Islet of Langerhans (tissue), 1 donor: ENCODE data around the gene APP.
"Not testable (repeated sequence)": the region's sequence is repeated elsewhere in the genome, so short reads cannot be mapped to it uniquely, and the experiment has no call there.

ENCODE experiments used
- FAIRE-seq: peaks from one replicate; lab custom pipeline; 2011; peaks lifted over from hg19 to GRCh38; lab: Jason Lieb, UNC

APP gene

DNA sequence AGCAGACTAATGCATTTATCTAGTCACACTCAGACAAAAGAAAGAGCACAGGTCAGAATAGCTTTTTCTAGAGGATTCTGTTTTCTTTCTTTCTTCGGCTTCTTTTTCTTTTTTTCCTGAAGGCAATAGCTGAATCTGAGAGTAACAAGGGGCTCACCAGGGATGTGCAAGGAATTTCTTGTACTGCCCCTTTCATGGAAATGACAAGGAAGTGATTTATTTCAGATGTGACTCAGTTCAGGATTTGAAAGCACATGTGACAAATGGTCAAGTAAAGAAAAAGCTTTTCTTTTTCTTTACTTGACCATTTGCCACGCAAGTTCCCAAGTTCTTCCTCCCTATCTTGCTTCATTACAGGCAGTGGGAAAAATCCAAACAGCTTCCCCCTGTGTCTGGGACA, 233.8 kb downstream of the APP start:
- FAIRE-seq: no peak

DNA sequence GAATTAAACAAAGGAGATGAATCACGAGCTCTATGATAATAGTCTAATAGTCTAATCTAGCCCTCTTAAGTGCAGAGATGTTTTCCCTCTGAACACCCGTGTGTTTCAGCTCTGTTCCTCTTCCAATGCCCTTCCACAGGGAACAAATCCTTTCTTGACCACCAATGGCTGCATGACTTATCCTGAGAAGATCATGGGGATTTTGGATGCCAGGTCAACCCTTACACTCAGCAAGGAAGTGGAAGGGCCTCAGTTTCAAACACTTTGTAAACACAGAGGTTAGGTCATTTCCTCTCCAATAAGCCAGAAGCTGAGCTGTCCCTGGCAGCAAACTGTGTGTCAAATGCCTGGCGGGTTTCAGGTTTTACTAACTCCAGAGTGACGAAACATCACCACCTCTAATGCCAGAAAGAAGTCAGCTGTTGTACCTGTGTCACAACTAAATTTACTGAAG, 235.8 kb downstream of the APP start:
- FAIRE-seq: peak; percentile 79

DNA sequence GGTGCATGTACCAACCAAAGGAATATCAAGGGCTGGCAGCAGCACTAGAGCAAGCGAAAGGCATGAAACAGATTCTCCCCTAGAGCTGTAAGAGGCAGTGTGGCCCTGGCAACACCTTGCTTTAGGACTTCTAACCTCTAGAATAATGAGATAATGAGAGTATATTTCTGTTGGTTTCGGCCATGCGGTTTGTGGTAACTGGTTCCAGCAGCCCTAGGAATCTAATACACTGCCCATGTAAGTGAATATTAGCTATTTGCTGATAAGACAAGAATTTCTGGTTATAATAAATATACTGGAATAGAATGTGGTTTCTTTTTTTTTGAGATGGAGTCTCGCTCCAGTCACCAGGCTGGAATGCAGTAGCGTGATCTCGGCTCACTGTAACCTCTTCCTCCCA, 236.4 kb downstream of the APP start:
- FAIRE-seq: no peak

DNA sequence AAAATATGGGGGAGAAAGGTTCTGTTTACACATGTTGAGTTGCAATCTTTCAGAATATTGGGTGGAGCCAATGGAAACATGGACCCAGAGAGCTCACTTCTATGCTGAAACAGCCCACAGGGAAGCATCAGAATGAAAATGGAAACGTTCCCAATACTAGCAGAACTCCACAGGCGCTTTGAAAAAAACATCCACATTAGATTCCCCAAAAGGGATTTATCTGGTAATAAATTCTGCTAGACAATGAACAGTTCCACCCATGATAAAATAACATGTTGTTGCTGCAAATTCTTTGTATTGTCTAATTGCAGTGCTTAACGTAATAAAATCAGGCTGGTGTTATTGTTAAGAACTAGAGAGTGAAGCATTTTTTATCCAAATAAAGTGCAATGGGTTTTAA, 238.8 kb downstream of the APP start:
- no peak for FAIRE-seq

DNA sequence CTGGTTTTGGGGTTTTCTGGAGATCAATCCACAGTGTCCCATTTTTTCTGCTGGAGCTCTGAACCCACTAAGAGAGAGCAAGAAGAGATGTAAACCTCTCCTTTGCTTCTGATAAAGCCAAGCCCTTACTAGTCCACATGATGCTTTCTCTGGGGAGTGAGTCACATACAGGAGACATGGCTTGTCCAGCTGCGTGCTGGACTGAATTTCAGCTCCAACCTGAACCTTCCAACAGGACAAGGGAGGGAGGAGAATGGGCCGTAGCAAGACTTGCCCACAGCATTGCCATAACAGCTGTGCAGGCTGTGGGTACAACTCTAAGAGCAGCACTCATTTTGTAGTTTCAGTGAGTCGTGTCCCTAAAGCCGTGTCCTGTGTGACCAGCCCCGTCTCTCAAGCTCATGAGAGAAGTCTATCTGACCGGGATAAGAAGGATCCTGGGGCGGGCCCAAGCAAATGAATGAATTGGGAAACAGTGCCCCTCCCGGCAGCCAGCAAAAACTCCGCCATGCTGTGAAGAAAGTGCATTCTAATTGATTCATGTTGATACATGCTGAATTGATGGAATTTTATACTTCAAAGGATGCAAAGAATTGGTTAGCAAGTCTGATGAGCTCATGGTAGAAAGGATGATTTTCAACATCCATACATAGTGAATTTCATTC, 240.6 kb downstream of the APP start:
- FAIRE-seq: no peak

DNA sequence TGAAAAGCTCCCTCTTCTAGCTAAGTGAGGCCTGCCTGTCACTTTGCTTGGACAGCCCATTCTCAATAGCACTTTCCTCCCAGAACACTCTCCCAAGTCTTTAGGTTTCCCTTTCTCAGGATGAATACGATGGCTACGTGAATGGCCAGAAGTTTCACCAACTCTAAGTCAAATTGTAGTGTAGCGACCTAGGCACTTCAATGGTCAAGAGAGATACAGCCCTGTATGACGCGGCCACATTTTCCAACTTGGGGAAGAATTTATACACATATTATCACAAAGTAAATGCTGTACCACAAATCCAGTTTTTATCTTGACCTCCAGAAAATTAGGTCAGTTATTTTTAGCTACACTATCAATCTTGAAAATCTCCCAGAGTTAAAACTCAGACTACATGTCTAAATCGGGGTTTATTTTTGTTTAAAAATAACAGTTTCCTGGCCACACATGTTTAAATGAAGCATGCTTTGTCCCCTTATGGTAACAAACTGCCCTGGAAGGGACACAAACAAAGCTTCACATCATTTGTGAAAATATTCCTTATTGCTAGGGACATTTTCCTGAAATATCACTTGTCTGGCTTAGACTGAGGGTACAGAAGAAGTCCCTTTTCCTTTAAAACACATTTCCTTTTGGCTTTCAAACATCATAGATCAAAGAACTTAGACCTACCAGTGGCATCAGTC, 243.2 kb downstream of the APP start:
- no peak for FAIRE-seq

DNA sequence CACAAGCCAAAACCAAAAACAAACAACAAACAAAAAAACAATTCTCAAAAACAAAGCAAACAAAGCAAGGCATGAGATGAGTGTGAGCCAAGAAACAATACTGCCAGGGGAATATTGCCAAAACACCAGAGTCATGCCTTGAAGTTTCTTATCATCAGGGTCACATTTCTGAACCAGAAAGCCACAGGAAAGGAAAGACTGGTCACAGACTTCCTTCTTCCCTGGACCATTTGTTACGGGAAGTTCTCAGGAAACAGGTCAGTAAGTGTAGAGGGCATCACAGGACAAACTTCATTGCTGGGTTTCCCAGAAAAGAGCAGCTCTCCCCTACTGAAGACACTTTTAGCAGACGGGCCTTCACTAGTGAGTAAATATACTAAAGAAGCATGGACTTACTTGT, 244.6 kb downstream of the APP start:
- no peak for FAIRE-seq

DNA sequence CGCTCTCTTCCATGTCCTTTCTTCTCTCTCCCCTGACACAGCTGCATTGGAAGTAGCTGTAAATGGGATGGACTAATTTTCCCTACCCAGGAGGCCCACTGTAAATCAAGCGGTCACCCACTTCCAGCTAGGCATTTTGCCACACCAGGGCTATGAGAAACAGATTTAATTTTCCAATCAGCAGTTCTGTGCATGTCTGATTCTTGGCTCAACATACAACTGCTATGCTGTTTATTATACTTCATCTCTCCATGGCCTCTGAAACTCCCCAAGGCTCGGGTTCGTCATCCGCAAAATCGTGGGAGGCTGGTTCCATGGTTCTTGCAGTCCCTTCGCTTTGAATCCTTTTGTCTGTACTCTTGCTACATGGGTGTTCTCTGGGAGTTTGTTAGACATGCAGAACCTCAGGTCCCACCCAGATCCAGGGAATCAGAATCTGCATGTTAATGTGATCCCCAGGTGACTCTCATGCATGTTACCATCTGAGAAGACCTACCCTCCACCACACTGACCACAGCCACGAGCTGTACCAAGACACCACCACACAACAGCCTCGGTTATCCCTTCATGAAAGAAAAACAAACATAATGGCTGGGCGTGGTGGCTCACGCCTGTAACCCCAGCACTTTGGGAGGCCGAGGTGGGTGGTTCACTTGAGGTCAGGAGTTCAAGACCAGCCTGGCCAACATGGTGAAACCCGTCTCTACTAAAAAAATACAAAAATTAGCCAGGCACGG, 245.3 kb downstream of the APP start:
- no peak for FAIRE-seq

DNA sequence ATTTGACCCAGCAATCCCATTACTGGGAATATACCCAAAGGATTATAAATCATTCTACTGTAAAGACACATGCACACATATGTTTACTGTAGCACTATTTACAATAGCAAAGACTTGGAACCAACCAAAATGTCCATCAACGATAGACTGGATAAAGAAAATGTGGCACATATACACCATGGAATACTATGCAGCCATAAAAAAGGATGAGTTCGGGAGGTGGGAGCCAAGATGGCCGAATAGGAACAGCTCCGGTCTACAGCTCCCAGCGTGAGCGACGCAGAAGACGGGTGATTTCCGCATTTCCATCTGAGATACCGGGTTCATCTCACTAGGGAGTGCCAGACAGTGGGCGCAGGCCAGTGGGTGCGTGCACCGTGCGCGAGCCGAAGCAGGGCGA, 252.4 kb downstream of the APP start:
- not testable (repeated sequence) for FAIRE-seq

DNA sequence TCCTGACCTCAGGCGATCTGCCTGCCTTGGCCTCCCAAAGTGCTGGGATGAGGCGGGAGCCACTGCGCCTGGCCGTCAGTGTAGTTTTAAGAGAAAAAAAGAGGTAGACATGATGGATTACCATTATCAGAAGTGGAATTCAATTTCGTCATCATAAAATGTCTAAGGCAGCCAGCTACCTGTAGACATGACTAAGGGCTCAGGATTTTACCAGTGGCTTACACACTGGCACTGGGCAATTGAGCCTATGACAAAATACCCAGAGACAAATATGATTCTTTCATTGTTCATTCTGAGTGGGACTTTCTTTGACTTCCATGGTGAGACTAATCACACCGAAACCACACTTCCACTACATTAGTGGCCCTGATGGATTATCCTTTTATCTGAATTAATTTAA, 254.3 kb downstream of the APP start:
- FAIRE-seq: no peak

DNA sequence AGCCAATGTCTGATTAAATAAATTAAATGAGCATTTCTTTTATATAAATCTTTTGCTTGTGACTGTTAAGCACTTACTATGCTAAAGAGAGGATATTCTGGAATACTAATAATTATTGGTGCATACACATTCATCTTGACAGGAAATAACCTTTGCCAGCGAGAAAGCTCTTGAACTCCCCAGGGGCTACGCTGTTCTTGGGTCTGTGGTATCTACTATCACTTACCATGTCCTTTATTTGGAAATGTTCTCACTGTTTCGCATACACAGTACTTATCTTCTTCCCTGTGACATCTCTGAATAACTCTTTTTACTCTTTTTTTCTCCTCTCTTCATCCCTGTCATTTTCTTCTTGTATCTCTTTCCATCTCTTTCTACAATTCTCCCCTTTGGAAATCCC, 257.1 kb downstream of the APP start:
- no peak for FAIRE-seq

DNA sequence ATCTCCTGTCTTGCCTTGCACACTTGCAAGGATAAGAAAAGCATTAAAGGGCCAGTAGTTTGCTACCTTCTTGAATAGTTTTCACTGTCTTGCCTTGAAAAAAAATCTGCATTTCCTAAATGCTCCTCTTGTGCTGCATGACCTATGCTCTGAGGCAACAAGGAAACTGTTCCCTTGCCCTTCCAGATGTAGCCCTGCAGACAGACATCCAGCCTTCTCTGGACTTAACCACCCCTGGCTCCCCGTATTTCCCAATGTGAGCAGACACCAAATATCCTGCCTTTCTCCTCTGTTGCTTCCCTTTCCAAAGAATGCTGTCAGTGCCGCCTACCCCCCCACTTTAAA, 258.2 kb downstream of the APP start:
- FAIRE-seq: no peak

DNA sequence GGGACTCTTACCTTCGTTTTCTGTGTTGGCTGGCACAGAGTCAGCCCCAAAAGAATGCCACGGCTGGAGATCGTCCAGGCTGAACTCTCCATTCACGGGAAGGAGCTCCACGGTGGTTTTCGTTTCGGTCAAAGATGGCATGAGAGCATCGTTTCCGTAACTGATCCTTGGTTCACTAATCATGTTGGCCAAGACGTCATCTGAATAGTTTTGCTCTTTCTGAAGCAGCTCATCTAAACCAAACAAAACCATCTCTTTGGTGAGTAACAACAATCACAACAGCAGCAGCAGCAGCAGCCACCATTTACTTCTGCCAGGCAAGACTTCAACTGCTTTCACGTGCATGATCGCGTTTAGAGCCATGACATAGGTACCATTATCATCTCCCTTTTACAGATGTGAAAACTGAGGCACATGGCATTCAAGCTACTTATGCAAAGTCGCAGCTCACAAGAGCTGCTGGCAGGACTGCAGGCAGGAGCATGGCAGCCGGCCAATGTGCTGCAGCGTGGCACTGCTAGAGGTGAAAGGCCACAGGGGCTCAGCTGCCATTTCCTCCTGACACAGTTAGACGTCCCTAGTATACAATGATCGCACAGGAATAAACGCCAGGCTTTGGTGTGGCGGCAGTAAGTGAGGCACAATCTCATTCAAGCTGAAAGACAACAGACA, 258.7 kb downstream of the APP start:
- FAIRE-seq: no peak

DNA sequence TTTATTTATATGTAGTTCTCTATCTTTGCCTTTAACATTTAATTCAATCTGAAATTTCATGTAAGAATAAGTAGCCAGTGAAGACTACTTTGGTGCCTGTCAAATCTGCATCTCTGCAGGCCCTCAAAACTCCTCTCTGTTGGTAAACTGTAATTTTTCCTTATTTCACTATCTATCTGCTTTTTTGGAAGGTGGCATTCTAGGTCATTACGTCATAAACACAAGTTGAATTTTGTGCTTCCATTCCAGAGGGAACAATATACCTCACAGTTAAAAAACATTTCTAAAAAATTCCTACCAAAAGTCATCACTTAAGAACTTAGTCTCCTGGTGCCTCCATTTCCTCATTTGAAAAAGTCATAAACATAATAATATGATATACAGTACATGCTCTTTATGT, 259.8 kb downstream of the APP start:
- FAIRE-seq: no peak

DNA sequence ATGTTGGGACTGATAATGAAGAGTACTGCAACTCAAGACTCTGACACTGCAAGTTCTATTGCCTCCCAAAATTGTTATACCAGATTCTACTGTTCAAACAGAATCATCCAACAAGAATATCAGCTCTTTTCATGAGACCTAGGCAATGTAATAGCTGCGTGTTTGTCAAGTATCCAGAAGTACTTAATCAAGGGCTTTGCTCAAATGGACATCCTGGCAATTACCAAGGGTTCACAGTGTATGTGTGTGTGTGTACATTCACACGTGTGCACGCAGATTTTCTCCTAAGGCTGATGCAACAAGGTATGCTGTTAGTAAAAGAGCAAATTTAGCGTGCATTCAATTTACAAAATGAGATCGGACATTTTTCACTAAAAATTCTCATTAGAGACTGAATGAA, 261.2 kb downstream of the APP start:
- FAIRE-seq: no peak

DNA sequence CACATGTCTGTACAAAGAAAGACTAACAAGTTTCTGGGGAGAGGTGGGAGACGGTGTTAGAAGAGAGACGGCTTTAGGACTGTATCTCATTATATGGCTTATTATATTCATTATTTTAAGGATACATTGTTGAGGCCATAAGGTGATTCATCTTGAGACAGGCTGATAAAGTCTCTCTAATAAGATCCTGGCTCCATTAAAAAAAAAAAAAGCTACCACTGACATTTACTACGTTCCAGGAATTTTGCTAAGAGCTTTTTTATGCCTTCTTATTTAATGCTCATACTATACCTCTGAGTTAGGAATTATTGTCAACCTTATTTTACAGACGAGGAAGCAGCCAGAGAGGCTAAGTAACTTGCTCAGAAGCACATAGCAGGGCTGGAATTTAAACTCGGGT, 262.1 kb downstream of the APP start:
- no peak for FAIRE-seq

DNA sequence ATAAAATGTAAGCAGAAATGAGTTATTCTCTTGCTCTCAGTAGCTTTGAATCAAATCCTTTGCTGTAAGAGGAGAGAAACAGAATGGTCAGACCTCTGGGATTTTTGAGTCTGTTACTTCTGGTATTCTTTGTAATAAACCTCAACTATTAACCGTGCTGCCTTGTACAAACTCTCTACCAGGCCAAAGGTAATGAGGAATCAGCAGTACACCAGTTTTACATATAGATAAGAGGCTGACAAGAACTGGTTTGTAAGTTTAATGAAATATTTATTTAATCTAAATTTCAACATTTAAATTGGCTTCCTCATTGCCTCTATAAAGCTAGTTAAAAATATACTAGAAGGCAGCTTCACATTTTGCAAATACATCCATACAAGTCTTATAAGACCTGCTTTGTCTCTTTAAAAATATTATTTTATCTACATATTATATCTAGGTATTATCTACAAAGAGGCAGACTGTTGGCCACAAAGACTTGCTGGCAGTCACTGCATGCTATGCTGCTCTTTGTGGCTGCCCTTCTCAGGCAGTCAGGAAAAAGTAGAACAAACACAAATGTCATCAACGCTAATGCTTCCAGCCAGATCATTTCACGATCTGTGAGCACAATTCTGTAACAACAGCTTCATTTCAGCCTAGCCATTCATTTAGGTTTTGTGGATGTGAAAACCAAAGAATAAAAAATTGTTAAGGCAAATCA, 262.8 kb downstream of the APP start:
- peak; percentile 94 for FAIRE-seq

DNA sequence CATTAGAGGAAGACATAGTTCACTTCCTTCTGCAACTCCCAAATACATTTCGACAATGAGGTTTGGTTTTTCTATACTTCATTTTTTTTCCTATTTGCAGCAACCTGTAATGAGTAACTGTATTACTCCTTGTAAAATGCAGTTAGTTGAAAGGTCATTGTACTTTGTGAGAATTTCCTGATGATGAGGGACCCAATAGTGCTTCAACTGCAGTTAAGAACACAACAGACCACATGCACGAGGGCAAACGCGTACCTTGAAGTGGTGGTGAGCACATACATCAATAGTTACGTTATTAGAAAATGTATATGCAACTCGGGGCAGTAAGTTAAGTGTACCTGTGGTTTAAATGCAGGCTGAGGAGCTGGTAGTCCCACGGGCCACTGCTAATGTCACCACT, 264.0 kb downstream of the APP start:
- FAIRE-seq: no peak

DNA sequence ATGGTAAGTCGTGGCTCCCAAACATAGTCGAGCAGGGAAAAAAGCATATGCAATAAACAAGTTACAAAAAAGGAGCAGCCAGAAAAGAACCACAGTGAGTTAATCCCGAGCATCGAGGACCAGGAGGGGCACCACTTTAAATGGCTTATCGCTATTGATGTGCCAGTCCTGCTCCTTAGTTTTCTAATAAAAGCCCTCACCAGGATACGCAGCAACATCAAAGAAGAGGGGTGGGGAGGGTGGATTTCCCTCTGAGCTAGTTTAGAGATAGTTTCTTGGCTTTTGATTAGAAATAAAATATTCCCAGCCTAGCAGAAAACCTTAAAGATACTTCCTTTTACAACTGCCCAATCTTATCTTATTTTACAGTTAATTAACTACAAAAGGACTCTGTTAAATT, 265.4 kb downstream of the APP start:
- no peak for FAIRE-seq

DNA sequence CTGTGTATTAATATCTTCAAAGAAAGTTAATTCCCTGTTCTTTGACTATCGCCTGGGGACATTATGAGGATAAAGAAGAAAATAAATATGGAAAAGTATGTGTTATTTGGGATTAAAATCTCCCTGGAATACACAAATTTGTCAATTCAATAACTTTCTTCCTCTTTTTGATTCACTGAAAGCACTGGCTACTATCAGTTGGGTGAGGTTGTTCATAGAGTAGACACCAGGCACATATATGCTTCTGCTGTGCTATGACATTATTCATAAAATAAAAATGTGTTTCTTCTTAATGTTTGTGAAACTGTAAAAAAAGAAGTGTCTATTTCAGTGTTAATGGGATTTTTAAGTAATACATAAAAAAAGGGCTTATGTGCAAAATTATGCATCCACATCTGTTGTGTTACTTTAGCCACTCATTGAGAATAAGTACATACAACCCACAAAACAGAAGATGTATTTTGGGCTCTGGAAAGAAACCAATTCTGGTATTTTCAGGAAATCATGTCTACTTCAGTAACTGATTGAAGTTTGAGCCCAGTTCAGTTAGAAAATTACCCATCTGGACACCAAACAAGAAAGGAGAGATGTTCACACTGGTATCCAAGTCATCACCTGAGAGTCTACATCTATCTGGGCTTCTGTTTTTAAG, 266.4 kb downstream of the APP start:
- FAIRE-seq: no peak

DNA sequence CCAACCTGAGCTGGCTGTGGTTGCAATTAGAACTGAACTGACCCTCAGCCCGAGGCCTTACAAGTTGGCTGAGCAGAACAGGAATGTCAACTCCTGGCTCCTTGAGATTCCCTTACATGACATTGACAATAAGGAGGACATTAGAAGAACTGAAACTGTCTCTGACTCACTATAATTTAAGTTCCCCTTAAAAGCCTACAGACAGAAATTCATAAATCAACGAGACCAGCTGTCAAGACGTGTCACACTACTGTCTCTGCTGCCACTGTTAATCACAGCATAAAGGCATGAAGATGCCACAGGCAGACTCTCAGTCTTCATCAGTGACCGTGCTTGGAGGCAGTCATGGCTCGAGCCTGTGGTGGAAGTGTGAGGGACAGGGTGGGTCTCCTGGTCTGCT, 267.0 kb downstream of the APP start:
- no peak for FAIRE-seq
